T-helper 17 cell (primary cell): Measurements from ENCODE around the gene ACOX3. TPM values are rescaled to one million over a fixed set of nuclear protein-coding genes. Genes with fewer than 3 reads are reported as not detected.
"Not testable (repeated sequence)": the region's sequence is repeated elsewhere in the genome, so short reads cannot be mapped to it uniquely, and the experiment has no call there.

ENCODE experiments used
- ATAC-seq: fragments of 150-1000 bp; cut with Tn5 transposase; 2 replicates; pipeline ENCODE4 v1.10.0; 2021; ENCODE audit warnings: mild to moderate bottlenecking, moderate library complexity
- DNase-seq, 3 donors: peaks; one replicate each; pipeline versions ENCODE4 v3.0.0 to v3.0.0-alpha.2; 2020 to 2021
- H3K9me3 ChIP-seq: one replicate; pipeline ENCODE4 v1.7.0; 2013; ENCODE audit warnings: low read length, mild to moderate bottlenecking; ENCODE audit not compliant: control insufficient read depth, poor library complexity, severe bottlenecking
- H3K27ac Mint-ChIP-seq: one replicate; pipeline ENCODE4 v1.8.0; 2022; ENCODE audit warnings: mild to moderate bottlenecking, moderate library complexity, mixed read lengths
- H3K27me3 Mint-ChIP-seq: one replicate; pipeline ENCODE4 v1.8.0; 2022; ENCODE audit warnings: mixed read lengths
- H3K36me3 Mint-ChIP-seq: one replicate; pipeline ENCODE4 v1.8.0; 2022; ENCODE audit warnings: low read depth, mixed read lengths
- H3K4me1 Mint-ChIP-seq: one replicate; pipeline ENCODE4 v1.8.0; 2022; ENCODE audit warnings: mild to moderate bottlenecking, mixed read lengths
- H3K4me3 Mint-ChIP-seq: one replicate; pipeline ENCODE4 v1.8.0; 2022; ENCODE audit warnings: mild to moderate bottlenecking, moderate library complexity, mixed read lengths
- total RNA-seq, 4 donors: library from RNA in 2 of 4; stranded (reverse) in 2 of 4; gene quantifications; one replicate each; pipeline ENCODE4 v1.2.3 and lab custom pipeline; 2022 to 2026

The ACOX3 gene
- total RNA-seq (10 to 100 TPM in 1 of 2 donors, 1 to 10 TPM in 1; 9.6 to 11.3 TPM), total RNA-seq (lab: John Stamatoyannopoulos, UW) (13.5 to 16.9 reads per million in 2 donors)

GRCh38 chr4:8440492-8441311 lies at the start of gene ACOX3, which contains the start of gene TRMT44:
Gene ACOX3 (minus strand): TSS chr4:8440723. CDS start chr4:8416521, 24,202 bp downstream.
Gene TRMT44 (plus strand): TSS chr4:8440777. CDS start chr4:8440823, 46 bp downstream.
- peak within 1 kb of the TSS; percentile 96 for H3K27ac Mint-ChIP-seq
- no peaks in the 10 kb centered on the region for H3K27me3 Mint-ChIP-seq
- H3K4me3 Mint-ChIP-seq: peak within 1 kb of the TSS; percentile 92
- peak; percentile 91 for ATAC-seq
- DNase-seq: peak; percentile 90 to 100 (median 92)
- peaks cover 2% of the 10 kb centered on the region for H3K36me3 Mint-ChIP-seq
- peaks cover 59% of the 10 kb centered on the region for H3K4me1 Mint-ChIP-seq
- H3K9me3 ChIP-seq: no peaks in the 10 kb centered on the region

DNA sequence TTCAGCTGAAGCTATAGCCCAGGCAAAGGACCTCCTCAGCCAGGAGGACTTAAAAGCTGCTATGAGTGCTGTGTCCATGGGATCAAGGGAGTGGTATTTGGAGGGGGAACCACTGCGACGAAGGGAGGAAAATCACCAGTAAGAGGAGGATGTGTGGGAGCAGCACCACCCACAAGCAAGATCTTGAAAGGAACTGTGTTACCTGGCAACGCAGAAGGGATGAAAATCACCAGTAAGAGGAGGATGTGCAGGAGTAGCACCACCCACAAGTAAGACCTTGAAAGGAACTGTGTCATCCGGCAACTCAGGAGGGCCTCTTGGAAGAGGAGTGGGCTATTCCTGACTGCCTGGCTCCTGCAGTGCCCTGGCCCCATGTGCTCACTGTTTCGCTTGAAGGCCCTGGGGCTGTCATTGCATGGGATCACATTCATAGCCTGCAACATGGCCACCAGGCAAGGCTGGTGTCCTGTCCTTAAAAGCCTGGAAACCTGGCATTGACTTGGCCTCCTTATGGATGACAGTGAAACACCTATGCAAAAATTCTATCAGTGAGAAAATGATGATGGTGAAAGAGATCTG lies 48.4 kb upstream of the ACOX3 start:
- H3K9me3 ChIP-seq: no peaks in the 10 kb centered on the region
- no peak overlapping the region for H3K4me3 Mint-ChIP-seq
- H3K27me3 Mint-ChIP-seq: peaks cover 7% of the 10 kb centered on the region
- peaks cover 7% of the 10 kb centered on the region for H3K36me3 Mint-ChIP-seq
- H3K27ac Mint-ChIP-seq: peak overlapping the region; percentile 24
- peaks cover 23% of the 10 kb centered on the region for H3K4me1 Mint-ChIP-seq
- ATAC-seq (no peak), DNase-seq (no peak)

DNA sequence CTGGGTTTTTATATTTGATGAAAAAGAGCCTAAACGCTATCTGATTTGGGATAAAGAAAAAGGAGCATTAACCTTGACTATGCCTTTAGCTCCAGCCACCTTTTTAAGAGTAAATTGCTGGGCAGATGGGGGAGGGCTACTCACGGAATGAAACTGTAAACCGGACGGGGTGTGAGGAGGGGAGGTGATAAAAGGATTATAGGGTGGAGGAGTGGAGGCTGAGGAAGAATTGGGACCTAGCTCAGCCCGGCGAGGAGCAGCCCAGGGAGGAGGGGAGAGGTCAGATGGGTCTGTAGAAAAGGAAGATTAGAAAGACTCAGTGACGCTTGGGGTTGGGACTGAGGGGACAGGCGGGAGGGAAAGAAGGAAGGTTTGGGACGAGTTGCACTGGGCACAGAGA lies 46.1 kb upstream of the ACOX3 start:
- not testable (repeated sequence) for H3K9me3 ChIP-seq, ATAC-seq, H3K4me3 Mint-ChIP-seq, H3K36me3 Mint-ChIP-seq, DNase-seq, H3K27ac Mint-ChIP-seq, H3K27me3 Mint-ChIP-seq
- H3K4me1 Mint-ChIP-seq: peaks cover 23% of the 10 kb centered on the region

DNA sequence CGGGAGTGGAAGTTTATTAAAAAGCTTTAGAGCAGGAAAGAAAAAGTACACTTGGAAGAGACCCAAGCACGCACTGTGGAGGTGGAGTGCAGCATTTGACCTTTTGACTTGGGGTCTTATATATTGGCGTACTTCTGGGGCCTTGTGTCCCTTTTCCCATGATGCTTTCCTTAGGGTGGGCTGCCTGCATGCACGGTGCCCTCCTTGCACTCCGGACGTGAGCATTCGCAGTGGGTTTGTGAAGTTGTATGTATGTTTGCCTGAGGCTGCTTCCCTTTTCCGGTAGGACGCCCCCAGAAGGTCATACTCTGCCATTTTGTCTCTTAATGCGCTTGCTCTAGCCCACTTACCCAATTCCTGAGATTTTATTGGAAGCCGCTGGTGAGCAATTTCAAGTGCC lies 39.7 kb upstream of the ACOX3 start:
- H3K27me3 Mint-ChIP-seq: peaks cover 7% of the 10 kb centered on the region
- peaks cover 3% of the 10 kb centered on the region for H3K36me3 Mint-ChIP-seq
- no peak for DNase-seq
- H3K4me1 Mint-ChIP-seq: peaks cover 15% of the 10 kb centered on the region
- H3K9me3 ChIP-seq: no peaks in the 10 kb centered on the region
- H3K27ac Mint-ChIP-seq: no peak overlapping the region
- H3K4me3 Mint-ChIP-seq: no peak overlapping the region
- ATAC-seq: no peak

GRCh38 chr4:8478801-8479744 lies 38.5 kb upstream of the ACOX3 start:
- DNase-seq: no peak
- no peak overlapping the region for H3K4me3 Mint-ChIP-seq
- H3K4me1 Mint-ChIP-seq: peaks cover 6% of the 10 kb centered on the region
- H3K9me3 ChIP-seq: no peaks in the 10 kb centered on the region
- no peaks in the 10 kb centered on the region for H3K36me3 Mint-ChIP-seq
- H3K27ac Mint-ChIP-seq: no peak overlapping the region
- H3K27me3 Mint-ChIP-seq: no peaks in the 10 kb centered on the region
- ATAC-seq: no peak

- ATAC-seq (no peak), DNase-seq (no peak)
- H3K27ac Mint-ChIP-seq: no peak overlapping the region
- peaks cover 7% of the 10 kb centered on the region for H3K4me1 Mint-ChIP-seq
- H3K4me3 Mint-ChIP-seq: no peak overlapping the region
- H3K36me3 Mint-ChIP-seq: no peaks in the 10 kb centered on the region
- H3K9me3 ChIP-seq: no peaks in the 10 kb centered on the region
- H3K27me3 Mint-ChIP-seq: no peaks in the 10 kb centered on the region
These were observed 37.8 kb upstream of the ACOX3 start for GRCh38 chr4:8478371-8478770.

GRCh38 chr4:8477676-8478075 lies 37.2 kb upstream of the ACOX3 start:
- H3K4me3 Mint-ChIP-seq: no peak overlapping the region
- no peaks in the 10 kb centered on the region for H3K9me3 ChIP-seq
- DNase-seq: no peak
- peaks cover 7% of the 10 kb centered on the region for H3K4me1 Mint-ChIP-seq
- ATAC-seq: no peak
- H3K36me3 Mint-ChIP-seq: no peaks in the 10 kb centered on the region
- H3K27ac Mint-ChIP-seq: no peak overlapping the region
- no peaks in the 10 kb centered on the region for H3K27me3 Mint-ChIP-seq

GRCh38 chr4:8477095-8477635 lies 36.6 kb upstream of the ACOX3 start:
- Mint-ChIP-seq H3K36me3 (no peaks in the 10 kb centered on the region), H3K4me3 (no peak overlapping the region), H3K4me1 (peaks cover 7% of the 10 kb centered on the region), H3K27me3 (no peaks in the 10 kb centered on the region), H3K27ac (no peak overlapping the region)
- no peaks in the 10 kb centered on the region for H3K9me3 ChIP-seq
- ATAC-seq: no peak
- DNase-seq: no peak

GRCh38 chr4:8475751-8476575 lies 35.4 kb upstream of the ACOX3 start:
- Mint-ChIP-seq H3K27ac (no peak overlapping the region), H3K27me3 (no peaks in the 10 kb centered on the region), H3K4me3 (no peak overlapping the region), H3K4me1 (peaks cover 5% of the 10 kb centered on the region), H3K36me3 (no peaks in the 10 kb centered on the region)
- ATAC-seq (no peak), DNase-seq (no peak)
- no peaks in the 10 kb centered on the region for H3K9me3 ChIP-seq

DNA sequence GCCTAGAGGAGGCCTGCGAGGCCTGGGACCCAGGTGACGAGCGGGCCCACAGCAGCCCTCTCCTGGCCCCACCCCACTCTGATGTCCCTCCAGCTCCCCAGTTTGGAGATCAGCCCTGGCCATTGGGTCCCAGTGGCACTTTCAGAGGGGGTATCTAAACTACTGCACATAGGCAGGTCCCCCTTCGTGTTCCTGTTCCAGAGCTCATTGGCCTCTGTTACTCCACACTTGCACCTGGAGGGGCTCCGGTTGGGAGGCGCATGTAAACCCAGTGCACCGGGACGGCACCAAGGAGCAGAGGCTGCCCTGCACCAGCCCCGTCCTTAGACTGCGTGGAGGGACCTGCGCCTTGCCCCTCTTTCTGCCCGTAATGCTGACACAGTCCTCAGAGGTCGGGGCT lies 34.3 kb upstream of the ACOX3 start:
- no peak overlapping the region for H3K27ac Mint-ChIP-seq
- no peaks in the 10 kb centered on the region for H3K36me3 Mint-ChIP-seq
- no peak overlapping the region for H3K4me3 Mint-ChIP-seq
- H3K4me1 Mint-ChIP-seq: peaks cover 4% of the 10 kb centered on the region
- no peaks in the 10 kb centered on the region for H3K27me3 Mint-ChIP-seq
- no peak for ATAC-seq
- no peak for DNase-seq
- H3K9me3 ChIP-seq: no peaks in the 10 kb centered on the region

GRCh38 chr4:8473920-8474590 lies 33.5 kb upstream of the ACOX3 start:
- ATAC-seq (no peak), DNase-seq (no peak)
- no peak overlapping the region for H3K27ac Mint-ChIP-seq
- H3K36me3 Mint-ChIP-seq: no peaks in the 10 kb centered on the region
- no peaks in the 10 kb centered on the region for H3K27me3 Mint-ChIP-seq
- H3K4me1 Mint-ChIP-seq: peaks cover 3% of the 10 kb centered on the region
- no peak overlapping the region for H3K4me3 Mint-ChIP-seq
- no peaks in the 10 kb centered on the region for H3K9me3 ChIP-seq
